Gastrocnemius medialis (tissue), 4 donors: ENCODE data around the gene PCDH10.

Source experiments
- POLR2A ChIP-seq, 2 donors: fragments of 450-650 bp; IDR thresholded peaks; one replicate each; pipeline ENCODE4 v1.6.1; 2017; ENCODE audit warnings: antibody characterized with exemption in 2 of 2, mild to moderate bottlenecking in 2 of 2, moderate library complexity in 2 of 2
- TF ChIP-seq, protein P1 (sequence below), 5 experiments: fragments of 450-650 bp in 3 of 5; fragments of 200-600 bp in 2 of 5; sonication (generic) in 2 of 5; IDR thresholded peaks in 4 of 5; conservative IDR thresholded peaks in 1 of 5; 1 replicate in 4 of 5; 2 replicates in 1 of 5; pipeline ENCODE4 v1.5.1; 2016 to 2019; ENCODE audit warnings: antibody characterized with exemption in 5 of 5, mild to moderate bottlenecking in 3 of 5, moderate library complexity in 3 of 5

GRCh38 chr4:133145758-133146573, 3.1 kb upstream of the PCDH10 start:
- no peak for TF ChIP-seq POLR2A (IDR thresholded peaks at IDR 0.05)
- TF ChIP-seq, protein P1, sequence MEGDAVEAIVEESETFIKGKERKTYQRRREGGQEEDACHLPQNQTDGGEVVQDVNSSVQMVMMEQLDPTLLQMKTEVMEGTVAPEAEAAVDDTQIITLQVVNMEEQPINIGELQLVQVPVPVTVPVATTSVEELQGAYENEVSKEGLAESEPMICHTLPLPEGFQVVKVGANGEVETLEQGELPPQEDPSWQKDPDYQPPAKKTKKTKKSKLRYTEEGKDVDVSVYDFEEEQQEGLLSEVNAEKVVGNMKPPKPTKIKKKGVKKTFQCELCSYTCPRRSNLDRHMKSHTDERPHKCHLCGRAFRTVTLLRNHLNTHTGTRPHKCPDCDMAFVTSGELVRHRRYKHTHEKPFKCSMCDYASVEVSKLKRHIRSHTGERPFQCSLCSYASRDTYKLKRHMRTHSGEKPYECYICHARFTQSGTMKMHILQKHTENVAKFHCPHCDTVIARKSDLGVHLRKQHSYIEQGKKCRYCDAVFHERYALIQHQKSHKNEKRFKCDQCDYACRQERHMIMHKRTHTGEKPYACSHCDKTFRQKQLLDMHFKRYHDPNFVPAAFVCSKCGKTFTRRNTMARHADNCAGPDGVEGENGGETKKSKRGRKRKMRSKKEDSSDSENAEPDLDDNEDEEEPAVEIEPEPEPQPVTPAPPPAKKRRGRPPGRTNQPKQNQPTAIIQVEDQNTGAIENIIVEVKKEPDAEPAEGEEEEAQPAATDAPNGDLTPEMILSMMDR (IDR thresholded peaks at IDR 0.05 in 4 of 5, conservative IDR thresholded peaks at IDR 0.05 in 1 of 5), result no peak
